A549 (cell line): Measurements from ENCODE around the gene HOXA13. TPM values are rescaled to one million over a fixed set of nuclear protein-coding genes. Genes with fewer than 3 reads are reported as not detected.

Experiments
- ATAC-seq, 2 experiments: fragments of 200-7000 bp in 1 of 2; fragments of >200 bp in 1 of 2; cut with Nextera tagmentation in 1 of 2; cut with Tn5 transposase in 1 of 2; 3 replicates each; pipeline versions ENCODE4 v1.8.0 to v1.9.1; 2018 to 2020; ENCODE audit warnings: mild to moderate bottlenecking in 1 of 2, moderate library complexity in 1 of 2
- CTCF ChIA-PET: fragments of 300-600 bp; sonication (Branson Sonifier 250); formaldehyde crosslinking; extraction: SDS; loops from one replicate; lab custom pipeline; 2021; ENCODE audit warnings: antibody characterized with exemption, inconsistent platforms; lab: Yijun Ruan, JAX
- POLR2A ChIA-PET: fragments of 350-600 bp; formaldehyde crosslinking; extraction: SDS; loops from one replicate; lab custom pipeline; 2021; ENCODE audit warnings: antibody characterized with exemption, inconsistent platforms; lab: Yijun Ruan, JAX
- DNase-seq, 2 experiments: peaks; one replicate each; pipeline versions ENCODE4 v3.0.0 to v3.0.0-alpha.2; 2011 to 2016; ENCODE audit warnings: low read depth in 1 of 2, low spot score in 1 of 2
- FAIRE-seq: peaks from 2 replicates; lab custom pipeline; 2011; peaks lifted over from hg19 to GRCh38; lab: Jason Lieb, UNC
- H3K27ac ChIP-seq, 2 experiments: fragments of >200 bp; sonication (Bioruptor Twin); formaldehyde crosslinking; 3 replicates each; pipeline ENCODE4 v1.5.1; 2016 to 2017
- H3K4me1 ChIP-seq: fragments of >200 bp; sonication (Bioruptor Twin); formaldehyde crosslinking; 3 replicates; pipeline ENCODE4 v1.6.1; 2016
- H3K4me2 ChIP-seq: fragments of >200 bp; sonication (Bioruptor Twin); formaldehyde crosslinking; 3 replicates; pipeline ENCODE4 v1.6.1; 2016
- H3K4me3 ChIP-seq: fragments of >200 bp; sonication (Bioruptor Twin); formaldehyde crosslinking; 3 replicates; pipeline ENCODE4 v1.5.1; 2016
- H3K9me3 ChIP-seq: fragments of >200 bp; sonication (Bioruptor Twin); formaldehyde crosslinking; 3 replicates; pipeline ENCODE4 v1.6.1; 2016
- CEBPB ChIP-seq, 2 experiments: fragments of >200 bp in 1 of 2; sonication (Bioruptor Twin) in 1 of 2; formaldehyde crosslinking in 1 of 2; IDR thresholded peaks; 2 replicates each; pipeline ENCODE4 v1.6.1; 2012 to 2016
- EP300 ChIP-seq, 2 experiments: fragments of >200 bp; sonication (Bioruptor Twin); formaldehyde crosslinking; IDR thresholded peaks; 2 replicates in 1 of 2; 3 replicates in 1 of 2; pipeline ENCODE4 v1.6.1; 2016 to 2017
- FOSB ChIP-seq: fragments of 250-450 bp; sonication (Bioruptor Pico); IDR thresholded peaks from 2 replicates; pipeline ENCODE4 v1.5.0; 2020; ENCODE audit warnings: mild to moderate bottlenecking, moderate library complexity
- GATA3 ChIP-seq: IDR thresholded peaks from 2 replicates; pipeline ENCODE4 v1.6.1; 2012; ENCODE audit warnings: borderline replicate concordance
- HEYL ChIP-seq: fragments of 250-450 bp; sonication (Bioruptor Pico); IDR thresholded peaks from 2 replicates; pipeline ENCODE4 v1.8.0; 2021; ENCODE audit warnings: mild to moderate bottlenecking, moderate library complexity
- HOXB13 ChIP-seq: fragments of 250-450 bp; sonication (Bioruptor Pico); IDR thresholded peaks from 2 replicates; pipeline ENCODE4 v1.5.0; 2020; ENCODE audit warnings: low read depth, mild to moderate bottlenecking, moderate library complexity
- NFE2L2 ChIP-seq: fragments of 150-350 bp; conservative IDR thresholded peaks from 2 replicates; pipeline ENCODE4 v1.6.1; 2014; ENCODE audit warnings: low read length
- NR3C1 ChIP-seq: fragments of >200 bp; sonication (Bioruptor Twin); formaldehyde crosslinking; IDR thresholded peaks from 3 replicates; pipeline ENCODE4 v1.6.1; 2017
- PHF8 ChIP-seq: fragments of 200-600 bp; sonication (generic); IDR thresholded peaks from 2 replicates; pipeline ENCODE4 v1.6.1; 2016; ENCODE audit warnings: low read depth, mild to moderate bottlenecking, antibody characterized with exemption, moderate library complexity, borderline replicate concordance
- RAD21 ChIP-seq, 2 experiments: fragments of >200 bp in 1 of 2; sonication (Bioruptor Twin) in 1 of 2; formaldehyde crosslinking in 1 of 2; IDR thresholded peaks in 1 of 2; conservative IDR thresholded peaks in 1 of 2; 2 replicates in 1 of 2; 3 replicates in 1 of 2; pipeline ENCODE4 v1.6.1; 2012 to 2018; ENCODE audit warnings: inconsistent platforms in 1 of 2
- RCOR1 ChIP-seq: fragments of 150-350 bp; IDR thresholded peaks from 2 replicates; pipeline ENCODE4 v1.6.1; 2014; ENCODE audit warnings: antibody characterized with exemption, low read length, low read depth
- ZC3H11A ChIP-seq: fragments of 450-650 bp; IDR thresholded peaks from 2 replicates; pipeline ENCODE4 v1.6.1; 2014; ENCODE audit warnings: antibody characterized with exemption, mild to moderate bottlenecking
- ZFP36 ChIP-seq: fragments of 450-650 bp; IDR thresholded peaks from 2 replicates; pipeline ENCODE4 v1.6.1; 2014; ENCODE audit warnings: borderline replicate concordance; ENCODE audit not compliant: partially characterized antibody
- ZSCAN20 ChIP-seq: fragments of 250-450 bp; sonication (Bioruptor Pico); IDR thresholded peaks from 2 replicates; pipeline ENCODE4 v1.8.0; 2022; ENCODE audit warnings: mild to moderate bottlenecking, moderate library complexity
- WGBS: methylation state at CpG from one replicate; pipeline ENCODE4 v1.1.6; 2017; ENCODE audit errors: missing lambda C conversion rate; 5-methylcytosine and 5-hydroxymethylcytosine counted together
- polyA plus RNA-seq, 4 experiments: library from polyadenylated mRNA; depleted of rRNA in 3 of 4; stranded (reverse); fragments of >200 nt; fragmentation: RNase III in 1 of 4; extraction: RNeasy Plus Mini Kit Qiagen cat#74134 plus additional on column Dnase treatment in 1 of 4; gene quantifications; 2 replicates in 3 of 4; 3 replicates in 1 of 4; pipeline ENCODE4 v1.2.3, GENCODE V29; 2011 to 2017
- TF ChIP-seq, protein P1 (sequence below): IDR thresholded peaks from 2 replicates; pipeline ENCODE4 v1.6.1; 2012
- TF ChIP-seq, protein P2 (sequence below): IDR thresholded peaks from 2 replicates; pipeline ENCODE4 v1.6.1; 2012; ENCODE audit warnings: low read depth, borderline replicate concordance
- TF ChIP-seq, protein P3 (sequence below): IDR thresholded peaks from 2 replicates; pipeline ENCODE4 v1.6.1; 2012
- TF ChIP-seq, protein P4 (sequence below): fragments of 250-450 bp; sonication (Bioruptor Pico); IDR thresholded peaks from 2 replicates; pipeline ENCODE4 v1.5.0; 2021; ENCODE audit warnings: mild to moderate bottlenecking, moderate library complexity, borderline replicate concordance
- TF ChIP-seq, protein P5 (sequence below): fragments of >200 bp; sonication (Bioruptor Twin); formaldehyde crosslinking; IDR thresholded peaks from 3 replicates; pipeline ENCODE4 v1.5.1; 2016

Gene HOXA13
- polyA plus RNA-seq, 2 of the 4 experiments (the other 2 are of a cell fraction) = 2.2 to 2.7 TPM

DNA sequence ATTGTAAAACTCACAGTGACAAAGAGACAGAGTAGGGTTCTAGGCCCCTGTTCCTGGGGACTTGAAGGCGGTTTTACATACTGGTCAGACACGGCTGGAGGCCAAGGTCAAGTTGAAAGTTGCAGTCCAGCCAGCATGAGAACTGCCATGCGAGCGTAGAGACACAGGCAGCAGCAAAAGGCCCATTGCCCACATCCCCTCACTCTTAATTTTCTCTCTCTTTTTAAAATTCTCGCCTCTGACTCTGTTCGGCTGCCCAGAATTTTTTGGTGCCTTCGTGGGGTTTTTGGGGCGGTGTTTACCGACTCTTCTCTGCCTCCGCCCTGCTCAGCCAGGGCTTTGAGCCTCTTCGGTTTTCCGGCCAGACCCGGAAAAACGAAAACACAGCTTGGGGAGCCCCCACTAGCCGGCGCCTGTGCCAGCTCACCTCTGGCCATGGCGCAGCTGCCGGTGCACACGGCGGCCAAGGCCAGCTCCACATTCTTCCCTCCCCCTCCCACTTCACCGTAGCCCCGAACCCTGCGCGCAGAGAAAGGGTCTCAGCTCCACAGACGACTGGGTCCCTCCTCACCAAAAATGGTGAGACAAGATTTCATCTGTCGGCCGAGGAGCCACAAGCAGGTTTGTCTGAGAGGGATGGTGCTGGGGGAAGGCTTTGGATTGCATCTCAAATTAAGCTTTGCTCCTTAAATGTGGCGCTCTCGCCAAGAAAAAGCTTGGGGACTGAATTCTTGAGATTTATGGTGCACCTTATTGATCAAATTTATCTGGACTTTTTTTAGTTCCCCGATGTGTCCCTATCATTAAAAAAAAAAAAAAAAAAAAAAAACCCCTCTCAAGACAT lies 2.3 kb upstream of the HOXA13 start:
- Histone ChIP-seq H3K4me2 (no peak overlapping the region), H3K4me1 (peaks cover 15% of the 10 kb centered on the region), H3K27ac (no peak overlapping the region), H3K4me3 (no peak overlapping the region), H3K9me3 (no peaks in the 10 kb centered on the region)
- WGBS = 91% methylated on average over 26 of the region's 30 CpGs
- no peak for FAIRE-seq
- TF ChIP-seq FOSB (CRISPR knock-in tag) = no peak
- TF ChIP-seq ZSCAN20 (CRISPR knock-in tag) = no peak
- TF ChIP-seq, protein P1, sequence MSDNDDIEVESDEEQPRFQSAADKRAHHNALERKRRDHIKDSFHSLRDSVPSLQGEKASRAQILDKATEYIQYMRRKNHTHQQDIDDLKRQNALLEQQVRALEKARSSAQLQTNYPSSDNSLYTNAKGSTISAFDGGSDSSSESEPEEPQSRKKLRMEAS = no peak
- no peak for TF ChIP-seq NR3C1
- no peak for DNase-seq
- ATAC-seq = no peak
- ChIA-PET CTCF (interaction anchor here (0.7 to 4.2 kb wide), 10 partner anchors 8 to 894 kb away, joined by 3 to 33 read pairs (median 4); no protein-coding TSS in a partner anchor), POLR2A (no interaction called here)

DNA sequence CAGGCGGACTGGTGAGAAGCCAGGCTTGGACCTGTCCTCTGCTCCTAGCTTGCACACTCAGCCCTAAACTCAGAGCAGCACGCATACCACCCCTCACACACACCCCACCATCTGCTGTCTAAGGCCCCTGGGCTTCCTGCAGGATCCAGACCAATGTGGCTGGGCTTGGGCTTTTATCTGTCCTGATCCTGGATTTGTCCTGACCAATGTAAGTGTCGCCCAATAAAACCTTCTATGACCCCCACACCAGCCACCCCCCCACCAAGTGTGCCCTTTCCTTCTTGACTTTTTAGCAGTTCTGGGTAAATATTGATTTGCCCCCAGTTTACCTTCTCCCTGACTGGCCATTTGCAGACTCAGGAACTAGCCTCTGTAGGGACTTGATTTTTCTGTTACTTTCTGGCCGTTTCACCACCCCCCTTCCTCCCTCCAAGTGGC lies 1.7 kb upstream of the HOXA13 start:
- ATAC-seq = no peak
- peaks cover 15% of the 10 kb centered on the region for H3K4me1 ChIP-seq
- H3K4me3 ChIP-seq = no peak overlapping the region
- no peak for DNase-seq
- peak overlapping the region; percentile 85; the same call in 2 of the 3 replicates for H3K4me2 ChIP-seq
- H3K27ac ChIP-seq = no peak overlapping the region
- POLR2A ChIA-PET = interaction anchor here (1.4 kb wide), 1 partner anchor 544 kb away, joined by 3 read pairs; no protein-coding TSS in a partner anchor
- FAIRE-seq = no peak
- CTCF ChIA-PET = interaction anchor here (0.8 to 4.2 kb wide), 7 partner anchors 8 to 895 kb away, joined by 3 to 33 read pairs (median 9); no protein-coding TSS in a partner anchor
- TF ChIP-seq EP300 (IDR thresholded peaks at IDR 0.05) (no peak), PHF8 (no peak), NFE2L2 (no peak), GATA3 (no peak), HOXB13 (CRISPR knock-in tag) (no peak), CEBPB (IDR thresholded peaks at IDR 0.05) (no peak), NR3C1 (no peak), RCOR1 (no peak), ZC3H11A (no peak), RAD21 (conservative IDR thresholded peaks at IDR 0.05 in 1 of 2, IDR thresholded peaks at IDR 0.05 in 1 of 2) (no peak), FOSB (CRISPR knock-in tag) (no peak), ZFP36 (no peak), HEYL (CRISPR knock-in tag) (no peak)
- TF ChIP-seq, protein P2, sequence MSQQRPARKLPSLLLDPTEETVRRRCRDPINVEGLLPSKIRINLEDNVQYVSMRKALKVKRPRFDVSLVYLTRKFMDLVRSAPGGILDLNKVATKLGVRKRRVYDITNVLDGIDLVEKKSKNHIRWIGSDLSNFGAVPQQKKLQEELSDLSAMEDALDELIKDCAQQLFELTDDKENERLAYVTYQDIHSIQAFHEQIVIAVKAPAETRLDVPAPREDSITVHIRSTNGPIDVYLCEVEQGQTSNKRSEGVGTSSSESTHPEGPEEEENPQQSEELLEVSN = no peak
- TF ChIP-seq, protein P3, sequence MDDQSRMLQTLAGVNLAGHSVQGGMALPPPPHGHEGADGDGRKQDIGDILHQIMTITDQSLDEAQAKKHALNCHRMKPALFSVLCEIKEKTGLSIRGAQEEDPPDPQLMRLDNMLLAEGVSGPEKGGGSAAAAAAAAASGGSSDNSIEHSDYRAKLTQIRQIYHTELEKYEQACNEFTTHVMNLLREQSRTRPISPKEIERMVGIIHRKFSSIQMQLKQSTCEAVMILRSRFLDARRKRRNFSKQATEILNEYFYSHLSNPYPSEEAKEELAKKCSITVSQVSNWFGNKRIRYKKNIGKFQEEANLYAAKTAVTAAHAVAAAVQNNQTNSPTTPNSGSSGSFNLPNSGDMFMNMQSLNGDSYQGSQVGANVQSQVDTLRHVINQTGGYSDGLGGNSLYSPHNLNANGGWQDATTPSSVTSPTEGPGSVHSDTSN = no peak
- TF ChIP-seq, protein P4, sequence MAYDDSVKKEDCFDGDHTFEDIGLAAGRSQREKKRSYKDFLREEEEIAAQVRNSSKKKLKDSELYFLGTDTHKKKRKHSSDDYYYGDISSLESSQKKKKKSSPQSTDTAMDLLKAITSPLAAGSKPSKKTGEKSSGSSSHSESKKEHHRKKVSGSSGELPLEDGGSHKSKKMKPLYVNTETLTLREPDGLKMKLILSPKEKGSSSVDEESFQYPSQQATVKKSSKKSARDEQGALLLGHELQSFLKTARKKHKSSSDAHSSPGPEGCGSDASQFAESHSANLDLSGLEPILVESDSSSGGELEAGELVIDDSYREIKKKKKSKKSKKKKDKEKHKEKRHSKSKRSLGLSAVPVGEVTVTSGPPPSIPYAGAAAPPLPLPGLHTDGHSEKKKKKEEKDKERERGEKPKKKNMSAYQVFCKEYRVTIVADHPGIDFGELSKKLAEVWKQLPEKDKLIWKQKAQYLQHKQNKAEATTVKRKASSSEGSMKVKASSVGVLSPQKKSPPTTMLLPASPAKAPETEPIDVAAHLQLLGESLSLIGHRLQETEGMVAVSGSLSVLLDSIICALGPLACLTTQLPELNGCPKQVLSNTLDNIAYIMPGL (CRISPR knock-in tag) = no peak
- TF ChIP-seq, protein P5, sequence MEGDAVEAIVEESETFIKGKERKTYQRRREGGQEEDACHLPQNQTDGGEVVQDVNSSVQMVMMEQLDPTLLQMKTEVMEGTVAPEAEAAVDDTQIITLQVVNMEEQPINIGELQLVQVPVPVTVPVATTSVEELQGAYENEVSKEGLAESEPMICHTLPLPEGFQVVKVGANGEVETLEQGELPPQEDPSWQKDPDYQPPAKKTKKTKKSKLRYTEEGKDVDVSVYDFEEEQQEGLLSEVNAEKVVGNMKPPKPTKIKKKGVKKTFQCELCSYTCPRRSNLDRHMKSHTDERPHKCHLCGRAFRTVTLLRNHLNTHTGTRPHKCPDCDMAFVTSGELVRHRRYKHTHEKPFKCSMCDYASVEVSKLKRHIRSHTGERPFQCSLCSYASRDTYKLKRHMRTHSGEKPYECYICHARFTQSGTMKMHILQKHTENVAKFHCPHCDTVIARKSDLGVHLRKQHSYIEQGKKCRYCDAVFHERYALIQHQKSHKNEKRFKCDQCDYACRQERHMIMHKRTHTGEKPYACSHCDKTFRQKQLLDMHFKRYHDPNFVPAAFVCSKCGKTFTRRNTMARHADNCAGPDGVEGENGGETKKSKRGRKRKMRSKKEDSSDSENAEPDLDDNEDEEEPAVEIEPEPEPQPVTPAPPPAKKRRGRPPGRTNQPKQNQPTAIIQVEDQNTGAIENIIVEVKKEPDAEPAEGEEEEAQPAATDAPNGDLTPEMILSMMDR = no peak
- WGBS = 79% methylated on average over 4 of the region's 4 CpGs
- no peaks in the 10 kb centered on the region for H3K9me3 ChIP-seq
